Activated CD8-positive, alpha-beta memory T cell treated with anti-CD3 and anti-CD28 coated beads for 24 hours (primary cell): Measurements from ENCODE around the gene PLEKHH2.
"Not testable (repeated sequence)": the region's sequence is repeated elsewhere in the genome, so short reads cannot be mapped to it uniquely, and the experiment has no call there.

Source experiments
- DNase-seq: peaks from one replicate; pipeline ENCODE4 v3.0.0-alpha.2; 2020

Gene PLEKHH2

GRCh38 chr2:43642363-43642762 is 5.3 kb downstream of the PLEKHH2 start:
- DNase-seq: no peak

- no peak for DNase-seq
Measured at GRCh38 chr2:43643680-43644079, 6.6 kb downstream of the PLEKHH2 start.

- no peak for DNase-seq
Measured at GRCh38 chr2:43648994-43649701, 12.1 kb downstream of the PLEKHH2 start.

GRCh38 chr2:43653506-43653905 is 16.4 kb downstream of the PLEKHH2 start:
- DNase-seq: no peak

- no peak for DNase-seq
Measured at GRCh38 chr2:43657241-43657640, 20.2 kb downstream of the PLEKHH2 start.

DNA sequence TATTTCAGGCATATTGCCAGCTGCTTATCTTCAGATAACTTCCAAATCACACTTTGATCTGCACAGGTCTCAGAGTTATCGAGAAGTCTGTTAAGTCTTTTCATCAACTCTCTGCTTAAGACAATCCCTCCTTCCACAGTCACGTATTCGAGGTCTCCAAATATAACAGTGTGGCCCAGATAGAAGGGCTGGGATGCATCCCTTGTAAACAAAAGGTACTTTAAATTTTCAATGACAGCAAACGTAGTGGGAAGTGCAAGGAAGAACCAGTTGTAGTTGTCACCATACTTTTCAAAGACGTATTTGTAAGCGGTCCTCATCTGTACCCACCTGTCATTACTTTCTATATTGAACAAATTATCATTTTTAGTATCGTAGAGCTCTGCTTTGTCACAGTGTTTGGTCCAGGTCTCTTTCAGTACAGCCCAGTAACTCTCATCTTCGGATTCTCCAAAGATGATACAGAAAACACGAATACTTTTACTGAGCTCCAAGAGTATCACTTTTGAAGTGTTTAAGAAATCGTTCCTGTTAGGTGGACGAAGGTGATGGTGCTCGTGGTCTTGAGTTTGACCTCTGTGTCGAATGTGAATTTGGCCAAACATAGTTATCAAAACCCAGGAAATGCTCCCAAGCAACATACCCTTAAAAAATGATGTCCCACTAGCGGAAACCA is 38.7 kb downstream of the PLEKHH2 start:
- DNase-seq: no peak

- peak; percentile 63 for DNase-seq
Measured at GRCh38 chr2:43676322-43677050, 39.4 kb downstream of the PLEKHH2 start, which contains the start of gene C1GALT1C1L. Gene C1GALT1C1L (minus strand): TSS chr2:43676429. CDS start chr2:43676322, 107 bp downstream.

GRCh38 chr2:43677783-43678182 is 40.7 kb downstream of the PLEKHH2 start:
- DNase-seq: not testable (repeated sequence)

DNA sequence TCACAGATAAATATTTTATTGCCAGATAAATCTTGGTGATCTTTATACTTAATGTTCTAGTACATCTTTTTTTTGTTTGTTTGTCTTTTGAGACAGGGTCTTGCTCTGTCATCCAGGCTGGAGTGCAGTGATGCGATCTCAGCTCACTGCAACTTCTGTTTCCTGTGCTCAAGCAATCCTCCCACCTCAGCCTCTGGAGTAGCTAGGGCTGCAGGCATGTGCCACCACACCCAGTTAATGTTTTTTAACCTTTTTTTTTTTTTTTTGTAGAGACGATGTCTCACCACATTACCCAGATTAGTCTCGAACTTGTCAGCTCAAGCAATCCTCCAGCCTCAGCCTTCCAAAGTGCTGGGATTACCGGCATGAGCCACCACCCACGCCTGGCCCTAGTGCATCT is 48.3 kb downstream of the PLEKHH2 start:
- no peak for DNase-seq

- no peak for DNase-seq
Measured at GRCh38 chr2:43689999-43690398, 52.9 kb downstream of the PLEKHH2 start.

DNA sequence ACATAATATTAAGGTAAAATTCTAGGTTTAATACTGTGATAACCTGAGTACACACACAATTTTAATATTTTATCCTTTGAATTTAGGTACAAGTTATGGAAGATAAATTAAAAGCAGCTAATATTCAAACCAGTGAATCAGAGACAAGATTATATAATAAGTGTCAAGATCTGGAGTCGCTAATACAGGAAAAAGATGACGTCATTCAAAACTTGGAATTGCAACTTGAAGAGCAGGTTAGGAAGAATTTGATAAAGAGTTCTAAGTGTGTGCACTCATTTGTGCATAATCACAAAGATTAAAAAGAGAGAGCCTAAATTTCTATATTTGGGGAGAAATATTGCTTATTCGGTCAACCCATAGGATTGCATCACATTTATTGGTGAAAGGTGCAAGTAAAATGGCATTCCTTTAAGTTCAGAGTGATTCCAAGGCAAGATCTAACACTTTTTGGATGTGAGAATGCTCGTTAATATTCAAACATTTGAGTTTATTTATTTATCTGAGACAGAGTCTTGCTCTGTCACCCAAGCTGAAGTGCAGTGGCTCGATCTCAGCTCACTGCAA is 55.5 kb downstream of the PLEKHH2 start:
- DNase-seq: no peak

DNA sequence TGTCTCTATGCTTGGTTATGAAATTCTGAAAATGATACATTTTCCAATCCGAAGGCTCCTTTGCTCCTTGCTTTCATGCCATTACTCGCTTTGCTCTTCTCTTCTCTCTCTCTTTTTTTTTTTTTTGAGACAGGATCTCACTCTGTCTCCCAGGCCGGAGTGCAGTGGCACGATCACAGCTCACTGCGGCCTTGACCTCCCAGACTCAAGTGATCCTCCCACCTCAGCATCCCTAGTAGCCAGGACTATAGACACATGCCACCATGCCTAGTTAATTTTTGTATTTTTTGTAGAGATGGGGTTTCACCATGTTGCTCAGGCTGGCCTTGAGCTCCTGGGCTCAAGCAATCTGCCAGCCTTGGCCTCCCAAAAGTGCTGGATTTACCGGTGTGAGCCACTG is 61.1 kb downstream of the PLEKHH2 start:
- DNase-seq: not testable (repeated sequence)

DNA sequence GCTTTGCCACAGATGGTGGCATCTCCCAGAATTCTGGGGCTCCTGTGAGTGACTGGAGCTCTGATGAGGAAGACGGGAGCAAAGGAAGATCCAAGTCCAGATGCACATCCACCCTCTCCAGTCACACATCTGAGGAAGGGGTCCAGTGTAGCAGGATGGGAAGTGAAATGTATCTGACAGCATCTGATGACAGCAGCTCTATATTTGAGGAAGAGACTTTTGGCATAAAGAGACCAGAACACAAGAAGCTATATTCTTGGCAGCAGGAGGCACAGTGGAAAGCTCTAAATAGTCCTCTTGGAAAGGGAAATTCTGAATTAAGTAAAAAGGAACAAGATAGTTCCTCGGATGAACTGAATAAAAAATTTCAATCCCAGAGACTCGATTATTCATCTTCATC is 62.7 kb downstream of the PLEKHH2 start:
- no peak for DNase-seq

GRCh38 chr2:43701111-43701510 is 64.1 kb downstream of the PLEKHH2 start:
- no peak for DNase-seq

GRCh38 chr2:43707255-43708015 is 70.4 kb downstream of the PLEKHH2 start:
- no peak for DNase-seq

- no peak for DNase-seq
Measured at GRCh38 chr2:43708178-43708577, 71.1 kb downstream of the PLEKHH2 start.

GRCh38 chr2:43708891-43709290 is 71.8 kb downstream of the PLEKHH2 start:
- no peak for DNase-seq

DNA sequence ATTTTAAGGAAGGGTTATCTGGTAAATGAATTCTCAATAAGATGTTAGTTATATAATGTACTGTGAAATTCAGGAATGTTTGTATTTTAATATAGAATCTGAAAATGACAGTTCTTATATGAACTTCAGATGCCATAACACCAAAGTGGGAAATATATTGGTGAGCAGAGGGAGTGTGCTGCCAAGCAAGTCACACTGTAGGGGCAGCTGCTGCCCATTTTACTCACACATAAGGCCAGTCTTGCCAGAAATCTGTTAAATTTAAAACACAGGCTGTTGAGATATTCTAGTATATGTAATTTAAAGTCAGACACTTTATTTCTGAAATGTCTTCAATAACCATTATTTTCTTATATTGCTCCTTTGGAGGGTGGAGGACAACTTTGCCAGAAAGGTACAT is 73.8 kb downstream of the PLEKHH2 start:
- no peak for DNase-seq

GRCh38 chr2:43714164-43714563 is 77.1 kb downstream of the PLEKHH2 start:
- no peak for DNase-seq

DNA sequence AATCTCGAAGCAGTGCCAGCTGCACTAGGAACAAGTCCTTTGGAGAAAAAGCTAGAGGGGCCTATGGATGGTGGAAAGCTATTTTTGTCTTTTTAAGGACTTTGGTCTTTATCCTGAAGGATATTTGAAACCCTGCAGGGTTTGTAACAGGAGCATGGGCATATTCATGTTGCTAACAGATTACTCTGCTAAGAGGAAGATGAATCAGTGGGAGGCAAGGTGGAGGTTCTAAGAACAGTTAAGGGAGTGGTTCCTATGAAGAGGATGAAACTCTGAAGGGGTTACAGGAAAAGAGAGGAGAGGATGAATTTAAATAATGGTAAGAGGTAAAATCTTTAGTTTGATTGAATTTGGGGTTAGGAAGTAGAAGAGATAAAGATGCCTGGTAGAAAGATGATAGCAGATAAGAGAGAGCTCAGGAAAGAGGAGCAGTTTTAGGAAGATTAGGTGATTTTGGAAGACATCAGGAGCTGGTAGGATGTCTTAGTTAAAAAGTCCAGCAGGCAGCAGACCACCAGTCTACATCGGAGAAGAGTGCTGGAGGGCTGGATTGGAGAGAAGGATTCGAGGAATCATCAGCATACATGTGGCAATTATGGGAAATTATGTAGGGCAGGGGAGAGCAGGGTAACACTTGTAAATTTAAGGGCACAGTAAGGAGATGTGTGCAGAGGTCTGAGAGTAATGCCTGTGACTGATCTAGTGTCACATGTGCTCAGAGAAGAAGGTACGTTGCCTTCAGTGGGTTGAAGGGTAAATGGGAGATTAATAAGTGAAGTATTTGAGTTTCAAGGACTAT is 78.4 kb downstream of the PLEKHH2 start:
- DNase-seq: no peak

DNA sequence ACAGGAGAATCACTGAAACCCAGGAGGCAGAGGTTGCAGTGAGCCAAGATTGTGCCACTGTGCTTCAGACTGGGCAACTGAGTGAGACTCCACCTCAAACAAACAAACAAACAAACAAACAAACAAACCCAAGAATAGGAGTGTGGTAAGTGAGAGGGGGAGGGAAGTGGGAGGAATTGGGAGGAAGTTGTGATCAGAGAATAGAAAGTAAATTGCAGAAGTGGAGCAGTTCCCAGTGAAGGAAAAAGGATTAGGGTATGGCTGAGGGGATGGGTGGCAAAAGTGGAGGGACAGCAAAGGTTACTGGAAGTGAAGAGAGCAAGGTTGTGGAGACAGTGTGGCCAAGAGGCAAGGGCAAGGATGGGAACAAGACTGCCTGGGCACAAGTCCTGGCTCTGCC is 80.3 kb downstream of the PLEKHH2 start:
- DNase-seq: no peak
